HG03460 (cell line): ENCODE data around the gene VDAC1.
A peak's percentile ranks its signal among the peaks of the same experiment; 100 is the strongest.
"Not testable (repeated sequence)": the region's sequence is repeated elsewhere in the genome, so short reads cannot be mapped to it uniquely, and the experiment has no call there.

Source experiments
- ATAC-seq: cut with Tn5 transposase; IDR thresholded peaks from one replicate; pipeline ENCODE4 v1.9.1; 2021; ENCODE audit not compliant: unreplicated experiment

Gene VDAC1

DNA sequence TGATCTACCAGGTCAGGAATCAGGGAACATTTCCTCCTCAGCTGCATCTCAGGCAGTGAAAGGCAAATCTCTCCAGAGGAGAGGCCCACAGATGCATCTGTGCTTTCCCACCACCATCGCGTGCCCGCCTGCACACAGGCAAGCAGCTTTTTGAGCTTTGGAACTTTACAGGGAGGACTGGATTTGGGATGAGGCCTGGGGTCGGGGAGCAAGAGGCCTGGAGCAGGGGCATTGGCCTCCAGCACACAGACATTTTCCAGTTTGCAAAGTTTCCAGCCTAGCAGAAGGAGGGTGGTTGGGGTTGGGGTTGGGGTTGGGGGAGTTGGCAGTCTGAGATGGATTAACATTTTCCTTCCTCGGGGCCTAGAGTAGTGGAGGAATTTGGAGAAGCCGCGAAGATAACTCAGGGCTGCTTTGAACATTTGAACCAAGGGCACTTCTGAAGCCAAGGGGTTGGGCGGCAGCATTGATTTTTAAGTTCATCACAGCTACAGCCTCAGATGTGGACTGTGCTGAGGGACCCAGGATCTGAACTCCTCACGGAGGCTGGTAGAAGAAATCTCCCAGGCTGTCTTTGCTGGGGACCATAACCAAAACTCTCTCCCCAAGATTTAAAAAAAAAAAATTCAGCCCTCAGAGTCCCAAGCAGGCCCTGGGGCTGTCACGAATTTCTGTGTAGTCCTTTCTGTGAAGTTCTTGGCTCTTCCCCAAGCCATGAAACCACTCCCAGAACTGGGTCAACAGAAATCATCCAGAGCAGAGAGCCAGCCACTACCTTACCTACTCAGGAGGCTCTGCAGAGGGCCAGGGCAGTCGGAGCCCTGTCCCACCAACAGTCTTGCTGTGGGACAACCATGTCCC is 61.9 kb downstream of the VDAC1 start:
- ATAC-seq, result no peak

DNA sequence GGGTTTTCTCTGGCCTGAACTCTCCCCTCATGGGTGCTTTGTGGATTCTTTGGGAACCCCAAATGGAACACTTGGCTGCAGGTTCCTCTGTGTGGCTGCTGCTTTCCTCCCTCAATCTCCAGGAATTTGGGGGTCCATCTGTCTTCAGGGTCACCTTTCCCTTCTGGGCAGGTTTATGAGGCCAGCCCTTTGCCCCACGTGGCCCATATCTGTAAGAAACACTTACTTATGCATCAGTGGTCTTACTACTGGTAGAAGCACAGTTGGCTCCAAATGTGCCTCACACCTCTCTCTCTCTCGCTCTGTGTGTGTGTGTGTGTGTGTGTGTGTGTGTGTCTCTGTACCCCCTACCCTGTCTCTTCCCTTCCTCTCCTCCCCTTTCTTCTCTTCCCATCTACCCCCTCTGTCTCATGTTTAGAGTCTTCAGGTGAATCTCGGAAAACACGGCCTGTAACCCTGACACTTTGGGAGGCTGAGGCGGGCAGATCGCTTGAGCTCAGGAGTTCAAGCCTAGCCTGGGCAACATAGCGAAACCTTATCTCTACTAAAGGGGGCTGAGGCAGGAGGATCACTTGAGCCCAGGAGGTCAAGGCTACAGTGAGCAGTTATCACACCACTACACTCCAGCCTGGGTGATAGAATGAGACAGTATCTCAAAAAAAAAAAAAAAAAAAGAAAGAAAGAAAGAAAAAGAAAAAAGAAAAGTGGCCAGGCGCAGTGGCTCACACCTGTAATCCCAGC is 63.1 kb downstream of the VDAC1 start:
- ATAC-seq, result no peak

DNA sequence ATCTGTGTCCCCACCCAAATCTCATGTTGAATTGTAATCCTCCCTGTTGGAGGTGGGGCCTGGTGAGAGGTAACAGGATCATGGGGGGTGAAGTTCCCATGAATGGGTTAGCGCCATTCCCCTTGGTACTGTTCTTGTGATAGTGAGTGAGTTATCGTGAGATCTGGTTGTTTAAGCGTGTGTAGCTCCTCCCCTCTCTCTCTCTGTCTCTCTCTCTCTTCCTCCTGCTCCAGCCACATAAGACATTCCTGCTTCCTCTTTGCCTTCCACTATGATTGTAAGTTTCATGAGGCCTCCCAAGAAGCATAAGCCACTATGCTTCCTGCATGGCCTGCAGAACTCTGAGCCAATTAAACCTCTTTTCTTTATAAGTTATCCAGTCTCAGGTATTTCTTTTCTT is 65.1 kb downstream of the VDAC1 start:
- ATAC-seq, result no peak

GRCh38 chr5:133938929-133939328 is 65.8 kb downstream of the VDAC1 start:
- ATAC-seq, result peak; percentile 57

DNA sequence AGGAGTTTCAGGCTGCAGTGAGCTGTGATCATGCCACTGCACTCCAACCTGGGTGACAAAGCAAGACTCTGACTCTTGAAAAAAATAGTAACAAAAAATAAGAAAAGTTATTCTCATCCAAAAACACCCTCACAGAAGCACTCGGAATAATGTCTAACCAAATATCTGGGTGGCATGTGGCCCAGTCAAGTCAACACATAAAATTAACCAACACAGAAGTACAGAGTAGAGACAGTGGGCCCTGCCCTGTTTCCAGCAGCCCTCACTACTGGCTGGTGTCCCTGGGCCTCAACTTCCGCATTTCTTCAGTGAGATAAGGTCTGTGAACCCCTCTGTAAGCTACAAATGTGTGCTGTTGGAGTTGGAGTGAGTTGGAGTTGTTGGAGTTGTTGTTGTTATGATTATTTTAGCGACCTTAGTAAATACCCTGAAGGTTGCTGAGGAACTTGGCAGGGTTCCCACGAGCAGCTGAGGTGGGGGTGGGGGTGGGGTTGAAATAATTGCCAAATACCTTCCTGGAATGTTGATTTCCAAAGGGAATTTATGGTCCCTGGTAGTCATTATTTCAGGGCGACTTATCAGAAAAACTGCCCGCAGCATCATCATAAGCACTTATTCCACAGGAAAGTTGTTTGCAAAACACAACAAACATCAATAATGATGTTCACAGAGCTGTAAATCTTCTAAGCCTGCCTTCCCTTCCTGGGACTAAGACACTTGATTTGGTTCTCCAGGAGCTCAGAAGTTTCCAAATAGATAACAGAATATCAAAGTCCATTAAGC is 66.5 kb downstream of the VDAC1 start:
- ATAC-seq, result no peak

GRCh38 chr5:133937628-133938027 is 67.1 kb downstream of the VDAC1 start:
- ATAC-seq, result not testable (repeated sequence)

- ATAC-seq, result no peak
Observed at GRCh38 chr5:133936651-133937015, 68.1 kb downstream of the VDAC1 start.

- ATAC-seq, result not testable (repeated sequence)
Observed at GRCh38 chr5:133935991-133936650, 68.7 kb downstream of the VDAC1 start.

DNA sequence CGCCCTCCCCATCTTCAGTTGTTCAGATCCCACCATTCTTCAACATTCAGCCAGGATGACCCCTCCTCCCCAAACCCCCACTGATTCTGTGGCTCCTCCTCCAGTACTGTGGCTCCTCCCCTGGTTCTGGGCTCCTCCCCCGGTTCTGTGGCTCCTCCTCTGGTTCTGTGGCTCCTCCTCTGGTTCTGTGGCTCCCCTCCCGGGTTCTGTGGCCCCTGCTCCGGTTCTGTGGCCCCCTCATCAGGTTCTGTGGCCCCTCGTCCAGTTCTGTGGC is 69.2 kb downstream of the VDAC1 start:
- ATAC-seq, result no peak

GRCh38 chr5:133934822-133935666 is 69.7 kb downstream of the VDAC1 start:
- ATAC-seq, result peak; percentile 40

DNA sequence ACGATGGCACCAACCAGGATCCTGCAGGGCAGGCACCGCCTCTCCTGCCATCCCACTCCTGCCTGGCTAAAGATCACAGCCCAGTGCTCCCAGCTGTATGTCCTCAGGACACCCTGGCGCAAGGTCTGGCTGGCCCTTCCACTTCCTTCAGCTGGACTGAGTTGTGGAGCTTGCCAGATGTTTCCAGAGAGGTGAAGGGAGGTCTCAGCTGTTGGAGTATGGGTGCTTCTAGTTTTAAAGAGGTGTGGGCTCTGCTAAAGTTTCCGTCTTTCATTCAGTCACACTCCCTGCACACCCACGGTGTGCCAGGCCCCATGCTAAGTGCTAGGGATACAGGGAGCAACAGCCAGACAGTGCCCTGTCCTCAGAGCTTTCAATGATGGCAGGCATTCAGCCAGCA is 70.5 kb downstream of the VDAC1 start:
- ATAC-seq, result no peak

- ATAC-seq, result no peak
Observed at GRCh38 chr5:133933670-133934295, 71.0 kb downstream of the VDAC1 start.

DNA sequence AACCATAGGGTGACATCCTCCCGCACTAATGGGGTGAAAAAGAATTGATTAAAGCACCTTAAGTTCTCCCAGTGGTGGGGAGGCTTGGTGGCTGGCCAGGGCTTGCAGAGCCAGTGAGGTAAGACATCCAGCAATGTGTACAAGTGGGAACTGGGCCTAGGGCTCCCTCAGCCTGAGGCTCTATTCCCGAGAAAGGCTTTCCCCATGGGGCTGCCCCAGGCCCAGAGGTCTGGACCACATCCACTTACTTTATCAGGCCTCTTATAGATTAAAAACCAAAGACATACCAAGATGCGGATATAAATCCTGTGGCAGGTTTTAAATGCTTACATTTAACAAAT is 71.6 kb downstream of the VDAC1 start:
- no peak for ATAC-seq

GRCh38 chr5:133932441-133933168 is 72.2 kb downstream of the VDAC1 start:
- no peak for ATAC-seq

- ATAC-seq, result no peak
Observed at GRCh38 chr5:133931546-133931945, 73.2 kb downstream of the VDAC1 start.

DNA sequence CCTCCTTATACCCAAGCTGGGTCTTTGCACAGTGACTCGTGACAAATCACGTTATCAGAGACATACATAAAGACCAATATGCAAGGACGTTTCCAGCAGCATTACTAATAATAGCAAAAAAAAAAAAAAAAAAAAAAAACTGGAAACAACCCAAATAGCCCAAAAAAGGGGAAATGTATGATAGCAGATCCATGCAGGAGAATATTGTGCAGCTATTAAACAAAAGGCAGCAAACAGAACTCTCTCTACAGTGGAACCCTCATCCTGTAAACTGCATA is 74.0 kb downstream of the VDAC1 start:
- ATAC-seq, result no peak

GRCh38 chr5:133930061-133930812 is 74.5 kb downstream of the VDAC1 start:
- ATAC-seq, result peak; percentile 36

DNA sequence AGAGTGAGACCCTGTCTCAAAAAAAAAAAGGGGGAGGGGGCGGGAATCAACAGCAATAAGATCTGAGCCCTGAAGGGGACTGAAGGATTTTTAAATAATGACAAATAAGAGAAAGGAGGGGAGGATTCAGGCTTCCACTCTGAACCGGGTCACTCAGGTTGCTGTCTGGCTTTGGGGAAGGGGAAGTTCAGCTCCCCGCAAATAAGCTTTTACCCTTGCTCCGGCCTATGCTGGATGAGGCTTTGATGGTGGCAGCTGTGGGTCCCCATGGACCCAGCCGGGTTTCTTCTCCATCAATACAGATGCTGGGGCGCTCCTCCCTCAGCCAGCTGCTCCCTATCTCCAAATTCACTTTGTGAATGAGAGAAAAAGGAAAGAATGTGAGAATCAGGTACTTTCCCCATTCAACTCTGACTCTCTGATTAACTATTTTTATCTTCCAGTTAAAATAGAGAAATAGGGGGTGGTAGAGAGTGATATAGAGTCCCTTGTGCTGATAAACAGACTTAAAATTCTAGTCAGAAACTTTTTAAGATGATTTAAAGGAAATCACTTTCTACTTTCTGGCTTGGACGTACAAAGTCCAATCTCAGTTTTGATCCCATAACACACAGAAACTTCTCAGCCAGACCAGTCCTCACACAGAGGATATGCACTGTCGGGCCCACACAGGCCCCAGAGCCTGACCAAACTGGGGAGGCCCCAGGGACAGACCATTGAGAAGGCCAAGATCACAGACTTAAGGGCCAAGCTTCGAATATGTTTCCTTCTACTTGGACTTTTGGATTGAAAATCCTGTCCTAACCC is 76.0 kb downstream of the VDAC1 start:
- no peak for ATAC-seq
